GM12892 (cell line): ENCODE measurements around the gene GPC5.

Experiments used
- POLR2A ChIP-seq: IDR thresholded peaks from 2 replicates; pipeline ENCODE4 v1.6.1; 2011; ENCODE audit warnings: low read depth, low read length, control low read depth
- POLR2AphosphoS5 ChIP-seq: IDR thresholded peaks from 2 replicates; pipeline ENCODE4 v1.6.1; 2011; ENCODE audit warnings: low read depth, low read length, control low read depth

- TF ChIP-seq POLR2AphosphoS5 (no peak), POLR2A (no peak)
Measured at GRCh38 chr13:92444244-92444643, 1045.8 kb downstream of the GPC5 start.
